KMS-11 (cell line): Measurements from ENCODE around the gene PTPRT.

Experiments used
- H2AFZ ChIP-seq: fragments of 200-600 bp; sonication (generic); 2 replicates; pipeline ENCODE4 v1.6.1; 2016; ENCODE audit warnings: antibody characterized with exemption, mixed run types, low read depth
- H3K27ac ChIP-seq: fragments of 200-600 bp; sonication (generic); 2 replicates; pipeline ENCODE4 v1.6.1; 2016; ENCODE audit warnings: mild to moderate bottlenecking, mixed run types
- H3K27me3 ChIP-seq: fragments of 200-600 bp; sonication (generic); 2 replicates; pipeline ENCODE4 v1.6.1; 2017; ENCODE audit warnings: mild to moderate bottlenecking, low read depth, mixed run types, moderate library complexity; ENCODE audit not compliant: insufficient read depth
- H3K36me3 ChIP-seq: fragments of 200-600 bp; sonication (generic); 2 replicates; pipeline ENCODE4 v1.6.1; 2017; ENCODE audit warnings: mild to moderate bottlenecking, mixed run types; ENCODE audit not compliant: insufficient read depth
- H3K4me1 ChIP-seq: fragments of 200-600 bp; sonication (generic); 2 replicates; pipeline ENCODE4 v1.6.1; 2016; ENCODE audit warnings: mild to moderate bottlenecking, low read depth, mixed run types; ENCODE audit not compliant: poor library complexity, severe bottlenecking
- H3K4me2 ChIP-seq: fragments of 200-600 bp; sonication (generic); 2 replicates; pipeline ENCODE4 v1.7.0; 2016; ENCODE audit warnings: mild to moderate bottlenecking, mixed run types
- H3K4me3 ChIP-seq: fragments of 200-600 bp; sonication (generic); IDR thresholded peaks from 2 replicates; pipeline ENCODE4 v1.6.1; 2017; ENCODE audit warnings: low read depth, low read length, mixed read lengths; ENCODE audit not compliant: insufficient read depth
- H3K79me2 ChIP-seq: fragments of 200-600 bp; sonication (generic); 2 replicates; pipeline ENCODE4 v1.6.1; 2016; ENCODE audit warnings: low read depth, mixed run types; ENCODE audit not compliant: insufficient read depth
- H3K9ac ChIP-seq: fragments of 200-600 bp; sonication (generic); 2 replicates; pipeline ENCODE4 v1.6.1; 2016; ENCODE audit warnings: mild to moderate bottlenecking, mixed run types
- H4K20me1 ChIP-seq: fragments of 200-600 bp; sonication (generic); 2 replicates; pipeline ENCODE4 v1.6.1; 2016; ENCODE audit warnings: mild to moderate bottlenecking, mixed run types; ENCODE audit not compliant: insufficient read depth
- CTCF ChIP-seq: fragments of 200-600 bp; sonication (generic); conservative IDR thresholded peaks from 2 replicates; pipeline ENCODE4 v1.6.1; 2017; ENCODE audit warnings: low read depth, mild to moderate bottlenecking, antibody characterized with exemption, low read length, moderate library complexity, mixed read lengths

The PTPRT gene

GRCh38 chr20:42855896-42856295 lies 333.8 kb downstream of the PTPRT start:
- Histone ChIP-seq H3K79me2 (no peaks in the 10 kb centered on the region), H3K4me3 (no peak overlapping the region), H2AFZ (no peak overlapping the region), H4K20me1 (no peaks in the 10 kb centered on the region), H3K4me2 (no peak overlapping the region), H3K36me3 (no peaks in the 10 kb centered on the region), H3K27me3 (no peaks in the 10 kb centered on the region), H3K27ac (no peak overlapping the region), H3K4me1 (no peaks in the 10 kb centered on the region), H3K9ac (no peak overlapping the region)
- no peak for TF ChIP-seq CTCF

- Histone ChIP-seq H3K27ac (no peak overlapping the region), H3K79me2 (no peaks in the 10 kb centered on the region), H3K4me2 (no peak overlapping the region), H3K36me3 (no peaks in the 10 kb centered on the region), H3K4me1 (no peaks in the 10 kb centered on the region), H3K27me3 (no peaks in the 10 kb centered on the region), H3K9ac (no peak overlapping the region), H3K4me3 (no peak overlapping the region), H2AFZ (no peak overlapping the region), H4K20me1 (no peaks in the 10 kb centered on the region)
- TF ChIP-seq CTCF: no peak
Measured at GRCh38 chr20:42852691-42853090, 337.0 kb downstream of the PTPRT start.

GRCh38 chr20:42846784-42847490 lies 342.8 kb downstream of the PTPRT start:
- Histone ChIP-seq H3K4me1 (no peaks in the 10 kb centered on the region), H3K79me2 (no peaks in the 10 kb centered on the region), H3K4me3 (no peak overlapping the region), H4K20me1 (no peaks in the 10 kb centered on the region), H3K27me3 (no peaks in the 10 kb centered on the region), H2AFZ (no peak overlapping the region), H3K4me2 (no peak overlapping the region), H3K27ac (no peak overlapping the region), H3K36me3 (no peaks in the 10 kb centered on the region), H3K9ac (no peak overlapping the region)
- no peak for TF ChIP-seq CTCF

- H3K4me3 ChIP-seq: no peak overlapping the region
- no peaks in the 10 kb centered on the region for H3K27me3 ChIP-seq
- H3K4me2 ChIP-seq: no peak overlapping the region
- H3K79me2 ChIP-seq: no peaks in the 10 kb centered on the region
- H3K9ac ChIP-seq: no peak overlapping the region
- no peak overlapping the region for H3K27ac ChIP-seq
- no peak for TF ChIP-seq CTCF
- H3K4me1 ChIP-seq: no peaks in the 10 kb centered on the region
- H2AFZ ChIP-seq: no peak overlapping the region
- H4K20me1 ChIP-seq: no peaks in the 10 kb centered on the region
- no peaks in the 10 kb centered on the region for H3K36me3 ChIP-seq
Measured at GRCh38 chr20:42844751-42845150, 345.0 kb downstream of the PTPRT start.
